HG03378 (cell line): ENCODE measurements around the gene ACHE.
"Not testable (repeated sequence)": the region's sequence is repeated elsewhere in the genome, so short reads cannot be mapped to it uniquely, and the experiment has no call there.

Source experiments
- ATAC-seq: cut with Tn5 transposase; IDR thresholded peaks from one replicate; pipeline ENCODE4 v1.9.1; 2021; ENCODE audit warnings: mild to moderate bottlenecking, moderate library complexity; ENCODE audit not compliant: unreplicated experiment

The ACHE gene

GRCh38 chr7:100895701-100895955, at the start of gene ACHE:
ACHE (minus strand) TSS chr7:100895888; CDS start chr7:100894232, 1,656 bp downstream.
- ATAC-seq: no peak

- no peak for ATAC-seq
Measured at GRCh38 chr7:100944138-100944537, 48.5 kb upstream of the ACHE start.

- no peak for ATAC-seq
Measured at GRCh38 chr7:100943693-100944092, 48.0 kb upstream of the ACHE start.

- ATAC-seq: no peak
Measured at GRCh38 chr7:100942045-100942774, 46.5 kb upstream of the ACHE start.

- not testable (repeated sequence) for ATAC-seq
Measured at GRCh38 chr7:100936167-100936566, 40.5 kb upstream of the ACHE start.

- ATAC-seq: not testable (repeated sequence)
Measured at GRCh38 chr7:100935381-100935780, 39.7 kb upstream of the ACHE start.

GRCh38 chr7:100933734-100934133, 38.0 kb upstream of the ACHE start:
- no peak for ATAC-seq

GRCh38 chr7:100929808-100930174, 34.1 kb upstream of the ACHE start:
- ATAC-seq: no peak

- not testable (repeated sequence) for ATAC-seq
Measured at GRCh38 chr7:100923616-100924015, 27.9 kb upstream of the ACHE start.

- no peak for ATAC-seq
Measured at GRCh38 chr7:100921039-100921438, 25.4 kb upstream of the ACHE start.

- not testable (repeated sequence) for ATAC-seq
Measured at GRCh38 chr7:100919779-100920437, 24.2 kb upstream of the ACHE start.

GRCh38 chr7:100919335-100919734, 23.6 kb upstream of the ACHE start:
- ATAC-seq: not testable (repeated sequence)

- ATAC-seq: no peak
Measured at GRCh38 chr7:100914879-100915447, 19.3 kb upstream of the ACHE start.

- ATAC-seq: no peak
Measured at GRCh38 chr7:100914208-100914878, 18.7 kb upstream of the ACHE start.

GRCh38 chr7:100911484-100911883, 15.8 kb upstream of the ACHE start:
- ATAC-seq: no peak

- not testable (repeated sequence) for ATAC-seq
Measured at GRCh38 chr7:100910443-100910842, 14.8 kb upstream of the ACHE start.

GRCh38 chr7:100908512-100908911, 12.8 kb upstream of the ACHE start:
- ATAC-seq: no peak

GRCh38 chr7:100902638-100903037, 7.0 kb upstream of the ACHE start:
- no peak for ATAC-seq

GRCh38 chr7:100901921-100902332, 6.2 kb upstream of the ACHE start:
- no peak for ATAC-seq

- no peak for ATAC-seq
Measured at GRCh38 chr7:100900978-100901377, 5.3 kb upstream of the ACHE start.

GRCh38 chr7:100899432-100899831, 3.7 kb upstream of the ACHE start:
- ATAC-seq: no peak
